MG63 (cell line): ENCODE measurements around the gene ZNF587B. TPM values are rescaled to one million over a fixed set of nuclear protein-coding genes. Genes with fewer than 3 reads are reported as not detected.
"Not testable (repeated sequence)": the region's sequence is repeated elsewhere in the genome, so short reads cannot be mapped to it uniquely, and the experiment has no call there.

ENCODE experiments used
- DNase-seq: peaks from one replicate; pipeline ENCODE4 v3.0.0-alpha.2; 2020
- H3K27me3 ChIP-seq: fragments of 250-450 bp; sonication (Bioruptor Pico); 2 replicates; pipeline ENCODE4 v1.5.1; 2020; ENCODE audit warnings: mild to moderate bottlenecking, moderate library complexity
- H3K36me3 ChIP-seq: fragments of 250-450 bp; sonication (Bioruptor Pico); 2 replicates; pipeline ENCODE4 v1.5.1; 2020; ENCODE audit warnings: mild to moderate bottlenecking, moderate library complexity
- H3K4me3 ChIP-seq: fragments of 250-450 bp; sonication (Bioruptor Pico); 2 replicates; pipeline ENCODE4 v1.5.1; 2020; ENCODE audit warnings: mild to moderate bottlenecking, moderate library complexity
- H3K9me3 ChIP-seq: fragments of 250-450 bp; sonication (Bioruptor Pico); 2 replicates; pipeline ENCODE4 v1.5.1; 2020; ENCODE audit warnings: mild to moderate bottlenecking, moderate library complexity
- total RNA-seq: library from RNA; depleted of rRNA; stranded (reverse); fragments of >200 nt; shearing (Covaris generic); gene quantifications from 2 replicates; pipeline ENCODE4 v1.2.3, GENCODE V29; 2014; ENCODE audit warnings: low replicate concordance

The ZNF587B gene
- total RNA-seq, 1 experiment from 2014 or later = 4.6 TPM

DNA sequence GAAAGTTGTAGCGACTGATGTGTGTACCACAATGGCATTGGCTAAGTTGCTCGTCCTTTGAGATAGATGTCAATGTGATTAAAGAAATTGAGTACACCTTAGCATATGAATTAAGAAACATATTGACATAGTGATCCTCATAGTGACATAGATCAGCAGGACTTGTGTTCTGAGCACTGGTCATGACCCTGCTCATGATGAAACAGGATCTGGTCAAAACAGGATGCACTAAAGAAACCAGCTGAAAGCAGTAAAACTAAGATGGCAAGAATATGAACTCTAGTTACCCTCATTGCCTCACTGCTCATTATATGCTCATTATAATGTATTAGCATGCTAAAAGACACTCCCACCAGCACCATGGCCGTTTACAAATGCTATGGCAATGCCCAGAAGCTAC lies 17.1 kb downstream of the ZNF587B start:
- H3K36me3 ChIP-seq = peaks cover 87% of the 10 kb centered on the region
- H3K4me3 ChIP-seq, DNase-seq, H3K9me3 ChIP-seq, H3K27me3 ChIP-seq: not testable (repeated sequence)

- peaks cover 85% of the 10 kb centered on the region for H3K36me3 ChIP-seq
- not testable (repeated sequence) for H3K4me3 ChIP-seq, H3K9me3 ChIP-seq, DNase-seq, H3K27me3 ChIP-seq
These were observed 19.1 kb downstream of the ZNF587B start for GRCh38 chr19:57849162-57849665.

DNA sequence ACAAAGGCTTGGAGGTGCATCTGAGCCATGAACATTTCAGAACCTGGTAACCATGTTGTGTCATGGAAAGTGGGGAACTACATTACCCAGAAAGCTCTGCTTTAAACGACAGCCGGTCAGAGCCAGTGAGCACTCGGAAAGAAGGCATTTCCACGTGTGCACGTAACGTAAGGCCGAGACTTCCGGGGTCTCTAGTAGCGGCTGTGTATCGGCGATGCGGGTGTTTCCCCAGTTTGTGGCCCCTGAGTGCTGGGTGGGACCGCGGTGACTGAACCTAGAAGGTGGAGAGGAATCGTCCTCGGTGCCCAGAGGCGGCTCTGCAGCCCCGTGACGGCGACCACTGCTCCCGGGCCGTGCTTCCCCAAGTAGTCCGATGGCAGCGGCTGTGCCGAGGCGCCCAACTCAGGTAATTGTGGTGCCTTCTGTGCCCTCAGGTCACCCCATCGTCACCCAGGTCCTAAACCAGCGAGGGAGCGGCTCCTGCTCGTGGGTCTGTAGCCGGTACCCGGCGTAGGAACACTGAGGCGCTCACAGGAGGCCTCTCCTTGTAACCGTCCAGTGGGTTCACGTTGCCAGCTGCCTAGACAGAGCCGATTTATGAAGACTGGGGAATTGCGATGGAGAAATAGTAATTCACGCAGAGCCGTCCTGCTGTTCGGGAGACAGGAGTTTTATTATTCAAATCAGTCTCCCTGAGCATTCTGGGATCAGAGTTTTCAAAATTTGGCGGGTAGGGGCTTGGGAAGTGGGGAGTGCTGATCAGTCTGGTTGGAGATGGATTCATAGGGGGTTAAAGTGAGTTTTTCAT lies 19.8 kb downstream of the ZNF587B start, which contains the start of gene ZNF587:
Gene ZNF587 (plus strand): TSS at position 194 of the 808 bp plus-strand sequence. CDS start 180 bp downstream, at position 374.
- H3K27me3 ChIP-seq, H3K9me3 ChIP-seq, DNase-seq, H3K4me3 ChIP-seq: not testable (repeated sequence)
- peaks cover 81% of the 10 kb centered on the region for H3K36me3 ChIP-seq

DNA sequence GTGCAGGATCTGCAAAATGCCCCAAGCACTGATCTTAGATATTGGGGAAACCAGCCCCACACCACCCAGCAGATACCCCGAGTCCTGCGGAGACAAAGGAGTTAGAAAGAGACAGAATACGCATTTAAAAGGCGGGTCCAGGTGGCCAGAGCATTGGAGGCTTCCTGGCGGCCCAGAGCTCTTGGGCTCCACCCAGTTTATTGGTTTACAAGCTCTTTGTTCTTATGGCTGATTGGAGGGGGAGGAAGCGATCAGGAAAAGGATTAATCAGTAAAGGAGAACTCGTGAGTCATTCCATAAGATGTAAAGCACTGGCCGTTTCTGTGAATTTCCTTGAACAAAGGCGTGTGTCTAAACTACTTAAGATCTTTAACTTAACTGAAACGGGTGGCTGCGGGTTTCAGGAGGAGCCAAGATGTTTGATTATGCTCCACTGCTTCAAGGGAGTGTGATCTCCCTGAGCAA lies 20.5 kb downstream of the ZNF587B start:
- no peaks in the 10 kb centered on the region for H3K27me3 ChIP-seq
- DNase-seq = no peak
- peaks cover 79% of the 10 kb centered on the region for H3K36me3 ChIP-seq

DNA sequence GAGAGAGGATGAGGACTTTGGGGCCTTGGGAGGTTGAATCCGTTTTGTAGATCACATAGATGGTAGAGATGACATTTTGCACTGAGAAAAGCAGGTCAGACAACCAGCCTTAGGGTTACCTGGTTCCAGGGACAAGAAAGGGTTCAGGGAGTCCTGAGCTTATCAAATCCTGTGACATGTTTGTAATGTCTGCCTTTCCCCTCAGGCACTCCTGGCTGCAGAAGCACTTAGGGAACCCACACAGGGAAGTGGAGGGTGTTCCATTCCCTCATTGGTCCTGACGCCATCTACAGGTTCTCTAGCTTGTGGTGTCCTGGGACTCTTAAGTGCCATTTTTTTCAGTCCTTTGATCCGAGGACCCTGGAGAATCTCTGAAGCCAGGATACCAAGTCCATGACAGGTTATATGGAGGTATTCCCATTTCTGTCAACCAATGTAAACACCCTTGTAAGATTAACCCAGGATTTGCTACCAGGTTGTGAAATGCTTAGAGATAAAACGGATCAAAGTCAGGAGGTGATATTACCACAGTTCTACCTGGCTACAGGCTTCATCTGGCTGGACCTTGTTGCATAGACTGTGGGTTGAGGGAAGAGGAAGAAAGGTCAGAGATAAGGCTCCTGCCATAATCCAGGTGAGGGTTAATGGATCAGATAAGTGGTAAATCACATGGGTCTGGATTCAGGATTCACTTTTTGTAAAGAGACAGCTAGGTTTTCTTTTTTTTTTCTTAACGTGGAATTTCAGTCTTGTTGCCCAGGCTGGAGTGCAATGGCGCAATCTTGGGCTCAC lies 21.9 kb downstream of the ZNF587B start:
- H3K27me3 ChIP-seq, DNase-seq, H3K4me3 ChIP-seq: not testable (repeated sequence)
- Histone ChIP-seq H3K9me3 (peaks cover 10% of the 10 kb centered on the region), H3K36me3 (peaks cover 77% of the 10 kb centered on the region)

More for the DNA sequence above, 20.5 kb downstream of the ZNF587B start:
- no peak overlapping the region for H3K4me3 ChIP-seq
- H3K9me3 ChIP-seq = peaks cover 8% of the 10 kb centered on the region

GRCh38 chr19:57854117-57854516 lies 24.0 kb downstream of the ZNF587B start:
- Histone ChIP-seq H3K36me3 (peaks cover 74% of the 10 kb centered on the region), H3K9me3 (peaks cover 11% of the 10 kb centered on the region)
- H3K4me3 ChIP-seq, H3K27me3 ChIP-seq, DNase-seq: not testable (repeated sequence)

GRCh38 chr19:57862351-57862750 lies 32.3 kb downstream of the ZNF587B start:
- Histone ChIP-seq H3K36me3 (peaks cover 88% of the 10 kb centered on the region), H3K9me3 (peaks cover 47% of the 10 kb centered on the region)
- H3K27me3 ChIP-seq, H3K4me3 ChIP-seq, DNase-seq: not testable (repeated sequence)

- Histone ChIP-seq H3K4me3 (no peak overlapping the region), H3K36me3 (peaks cover 60% of the 10 kb centered on the region)
These were observed 37.9 kb downstream of the ZNF587B start for GRCh38 chr19:57867868-57868492.

GRCh38 chr19:57869655-57870054 lies 39.6 kb downstream of the ZNF587B start:
- DNase-seq, H3K4me3 ChIP-seq, H3K27me3 ChIP-seq: not testable (repeated sequence)
- H3K36me3 ChIP-seq = peaks cover 46% of the 10 kb centered on the region
- H3K9me3 ChIP-seq = peaks cover 68% of the 10 kb centered on the region

More at GRCh38 chr19:57867868-57868492, 37.9 kb downstream of the ZNF587B start:
- no peak for DNase-seq
- no peaks in the 10 kb centered on the region for H3K27me3 ChIP-seq
- peaks cover 66% of the 10 kb centered on the region for H3K9me3 ChIP-seq

- no peak overlapping the region for H3K4me3 ChIP-seq
- H3K27me3 ChIP-seq = no peaks in the 10 kb centered on the region
- H3K9me3 ChIP-seq = peaks cover 66% of the 10 kb centered on the region
- no peak for DNase-seq
- H3K36me3 ChIP-seq = peaks cover 41% of the 10 kb centered on the region
These were observed 40.1 kb downstream of the ZNF587B start for GRCh38 chr19:57870225-57870624.

- Histone ChIP-seq H3K4me3 (no peak overlapping the region), H3K27me3 (no peaks in the 10 kb centered on the region), H3K36me3 (peaks cover 18% of the 10 kb centered on the region), H3K9me3 (peaks cover 60% of the 10 kb centered on the region)
- no peak for DNase-seq
These were observed 42.4 kb downstream of the ZNF587B start for GRCh38 chr19:57872450-57872849.

GRCh38 chr19:57873883-57874799 lies 44.0 kb downstream of the ZNF587B start:
- H3K9me3 ChIP-seq = peaks cover 48% of the 10 kb centered on the region
- not testable (repeated sequence) for DNase-seq

GRCh38 chr19:57886046-57886445 lies 55.9 kb downstream of the ZNF587B start:
- DNase-seq = no peak
- Histone ChIP-seq H3K9me3 (peaks cover 24% of the 10 kb centered on the region), H3K4me3 (no peak overlapping the region), H3K36me3 (no peaks in the 10 kb centered on the region), H3K27me3 (no peaks in the 10 kb centered on the region)

More at GRCh38 chr19:57873883-57874799, 44.0 kb downstream of the ZNF587B start:
- H3K36me3 ChIP-seq, H3K27me3 ChIP-seq, H3K4me3 ChIP-seq: not testable (repeated sequence)

DNA sequence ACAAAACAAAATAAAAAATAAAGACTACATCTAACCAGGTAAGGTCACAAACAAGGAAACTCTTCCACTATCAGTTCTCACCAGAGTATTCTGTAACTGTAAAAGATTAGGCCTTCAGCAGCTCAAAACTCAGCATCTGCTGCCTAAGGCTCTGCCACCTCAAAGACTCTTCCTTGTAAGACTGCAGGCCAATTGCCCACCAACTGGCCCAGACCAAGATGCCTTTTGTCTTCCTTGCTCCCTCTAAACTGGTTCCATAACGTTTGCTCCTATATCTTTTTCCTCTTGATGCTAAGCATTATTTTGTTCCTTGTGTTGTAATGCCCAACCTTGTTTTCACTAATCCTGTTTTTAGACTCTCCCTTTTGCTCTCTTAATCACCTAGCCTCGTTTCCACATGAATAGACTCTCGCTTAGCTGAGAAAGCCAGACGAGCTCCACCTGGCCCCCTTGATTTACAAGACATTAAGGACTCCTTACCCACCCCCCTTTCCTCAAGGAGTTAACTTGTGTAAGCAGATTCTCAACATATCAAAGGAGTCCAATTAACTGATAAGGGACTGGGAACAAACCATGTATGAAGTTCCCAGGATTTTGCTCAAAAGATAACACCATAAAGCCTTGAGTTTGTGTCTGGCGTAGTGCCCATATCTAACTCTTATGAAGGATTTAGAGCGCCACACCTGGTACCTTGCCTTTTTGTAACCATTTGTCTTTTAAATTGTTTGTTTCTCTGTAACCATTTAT lies 57.3 kb downstream of the ZNF587B start:
- Histone ChIP-seq H3K4me3 (no peak overlapping the region), H3K27me3 (no peaks in the 10 kb centered on the region), H3K9me3 (peaks cover 24% of the 10 kb centered on the region), H3K36me3 (no peaks in the 10 kb centered on the region)
- DNase-seq = no peak

DNA sequence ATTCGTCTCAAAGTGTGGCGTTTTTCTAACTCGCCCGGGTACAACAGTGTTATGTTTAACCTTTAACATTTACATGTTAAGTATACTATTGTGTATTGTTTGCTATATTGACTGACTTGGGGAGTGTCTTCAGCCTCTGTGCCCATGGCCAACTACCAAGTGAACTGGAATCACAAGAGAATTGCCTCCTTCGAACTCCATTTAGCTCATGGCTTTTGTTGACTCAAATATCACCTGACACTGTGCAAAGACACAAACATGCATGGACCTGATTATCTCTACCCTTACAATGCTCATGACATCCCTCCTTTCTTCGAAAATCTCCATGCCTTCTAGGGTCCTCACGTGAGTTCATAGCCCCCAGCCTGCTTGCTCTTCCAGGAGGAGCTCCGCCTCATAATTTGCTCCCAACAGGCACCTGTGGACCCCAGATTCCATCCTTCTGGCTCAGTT lies 58.0 kb downstream of the ZNF587B start:
- H3K27me3 ChIP-seq = no peaks in the 10 kb centered on the region
- H3K36me3 ChIP-seq = no peaks in the 10 kb centered on the region
- H3K9me3 ChIP-seq = peaks cover 24% of the 10 kb centered on the region
- DNase-seq = no peak
- H3K4me3 ChIP-seq = peak overlapping the region; percentile 30
